DND-41 (cell line): ENCODE data around the gene EHF.
"Not testable (repeated sequence)": the region's sequence is repeated elsewhere in the genome, so short reads cannot be mapped to it uniquely, and the experiment has no call there.

ENCODE experiments used
- EZH2 ChIP-seq: IDR thresholded peaks from 3 replicates; pipeline ENCODE4 v1.6.1; 2012; ENCODE audit warnings: borderline replicate concordance, low read depth, mild to moderate bottlenecking, moderate library complexity, low read length, inconsistent platforms; ENCODE audit not compliant: severe bottlenecking
- TF ChIP-seq, protein P1 (sequence below): IDR thresholded peaks from 2 replicates; pipeline ENCODE4 v1.5.1; 2012; ENCODE audit warnings: borderline replicate concordance, low read length, moderate library complexity, mild to moderate bottlenecking; ENCODE audit not compliant: poor library complexity, severe bottlenecking; ENCODE audit errors: extremely low read depth

DNA sequence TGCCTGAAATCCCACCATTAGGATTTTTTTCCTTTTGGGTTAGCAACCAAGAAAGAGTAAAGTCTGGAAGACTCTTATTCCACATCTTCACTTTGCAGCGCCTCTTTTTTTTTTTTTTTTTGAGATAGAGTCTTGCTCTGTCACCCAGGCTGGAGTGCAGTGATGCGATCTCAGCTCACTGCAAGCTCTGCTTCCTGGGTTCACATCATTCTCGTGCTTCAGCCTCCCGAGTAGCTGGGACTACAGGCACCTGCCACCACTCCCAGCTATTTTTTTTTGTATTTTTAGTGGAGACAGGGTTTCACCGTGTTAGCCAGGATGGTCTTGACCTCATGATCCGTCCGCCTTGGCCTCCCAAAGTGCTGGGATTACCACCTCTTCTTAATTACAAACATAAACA, 31.7 kb upstream of the EHF start:
- TF ChIP-seq, protein P1, sequence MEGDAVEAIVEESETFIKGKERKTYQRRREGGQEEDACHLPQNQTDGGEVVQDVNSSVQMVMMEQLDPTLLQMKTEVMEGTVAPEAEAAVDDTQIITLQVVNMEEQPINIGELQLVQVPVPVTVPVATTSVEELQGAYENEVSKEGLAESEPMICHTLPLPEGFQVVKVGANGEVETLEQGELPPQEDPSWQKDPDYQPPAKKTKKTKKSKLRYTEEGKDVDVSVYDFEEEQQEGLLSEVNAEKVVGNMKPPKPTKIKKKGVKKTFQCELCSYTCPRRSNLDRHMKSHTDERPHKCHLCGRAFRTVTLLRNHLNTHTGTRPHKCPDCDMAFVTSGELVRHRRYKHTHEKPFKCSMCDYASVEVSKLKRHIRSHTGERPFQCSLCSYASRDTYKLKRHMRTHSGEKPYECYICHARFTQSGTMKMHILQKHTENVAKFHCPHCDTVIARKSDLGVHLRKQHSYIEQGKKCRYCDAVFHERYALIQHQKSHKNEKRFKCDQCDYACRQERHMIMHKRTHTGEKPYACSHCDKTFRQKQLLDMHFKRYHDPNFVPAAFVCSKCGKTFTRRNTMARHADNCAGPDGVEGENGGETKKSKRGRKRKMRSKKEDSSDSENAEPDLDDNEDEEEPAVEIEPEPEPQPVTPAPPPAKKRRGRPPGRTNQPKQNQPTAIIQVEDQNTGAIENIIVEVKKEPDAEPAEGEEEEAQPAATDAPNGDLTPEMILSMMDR: not testable (repeated sequence)
- not testable (repeated sequence) for TF ChIP-seq EZH2
